Right forelimb (tissue), 1 donor: Measurements from ENCODE around the gene CD248.
A peak's percentile ranks its signal among the peaks of the same experiment; 100 is the strongest.
"Not testable (repeated sequence)": the region's sequence is repeated elsewhere in the genome, so short reads cannot be mapped to it uniquely, and the experiment has no call there.

Experiments used
- DNase-seq: peaks from one replicate; pipeline ENCODE4 v3.0.0-alpha.2; 2018

CD248 gene

DNA sequence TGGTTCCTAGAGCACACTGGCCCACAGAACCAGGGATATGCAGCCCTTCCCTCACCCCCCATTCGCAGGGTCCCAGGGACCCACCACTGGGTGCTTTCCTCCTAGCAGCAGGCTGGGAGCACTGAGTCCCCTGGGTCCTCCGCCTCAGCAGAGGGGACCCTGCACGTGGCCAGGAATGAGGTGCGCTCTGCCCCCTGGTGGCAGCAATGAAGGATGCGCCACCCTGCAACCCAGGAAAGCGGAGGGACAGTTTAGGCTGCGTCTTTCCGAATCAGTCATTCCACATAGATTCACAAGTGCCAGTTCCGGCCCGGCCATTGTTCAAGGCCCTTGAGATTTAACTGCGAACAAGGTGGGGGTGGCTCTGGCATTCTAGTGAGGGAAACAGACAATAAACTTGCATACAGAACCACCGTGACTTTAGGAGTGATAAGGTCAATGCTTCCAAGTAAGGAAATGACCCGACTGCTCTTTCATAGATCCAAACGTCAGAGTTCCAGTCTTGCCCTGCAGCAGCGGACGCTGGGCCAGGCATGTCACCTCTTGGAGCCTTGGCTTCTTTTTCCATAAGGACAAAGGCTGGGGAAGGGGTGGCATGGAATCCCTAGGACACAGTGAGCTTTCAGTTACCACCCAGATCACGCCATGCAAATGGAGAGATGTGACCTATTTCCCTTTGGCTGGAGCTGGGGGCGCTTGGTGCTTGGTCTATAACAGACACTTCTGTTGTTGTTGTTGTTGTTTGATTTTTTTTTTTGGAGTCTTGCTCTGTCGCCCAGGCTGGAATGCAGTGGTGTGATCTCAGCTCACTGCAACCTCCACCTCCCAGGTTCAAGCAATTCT lies 11.7 kb upstream of the CD248 start:
- DNase-seq = peak; percentile 84

DNA sequence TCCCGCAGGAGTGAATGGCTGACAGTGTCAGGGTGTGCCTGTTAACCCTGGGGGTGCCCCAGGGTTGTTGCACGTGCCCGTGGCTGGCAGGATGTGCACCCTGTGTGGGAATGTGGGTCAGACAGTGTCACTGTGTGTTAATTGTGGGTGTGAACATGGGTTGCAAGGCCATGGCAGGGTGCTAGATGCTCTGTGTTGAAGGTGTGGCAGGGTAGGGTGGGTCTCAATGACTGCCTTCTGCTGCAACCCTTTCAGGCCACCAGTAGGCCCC lies 11.1 kb upstream of the CD248 start:
- DNase-seq = no peak

- no peak for DNase-seq
These were observed 10.6 kb upstream of the CD248 start for GRCh38 chr11:66327171-66328030.

DNA sequence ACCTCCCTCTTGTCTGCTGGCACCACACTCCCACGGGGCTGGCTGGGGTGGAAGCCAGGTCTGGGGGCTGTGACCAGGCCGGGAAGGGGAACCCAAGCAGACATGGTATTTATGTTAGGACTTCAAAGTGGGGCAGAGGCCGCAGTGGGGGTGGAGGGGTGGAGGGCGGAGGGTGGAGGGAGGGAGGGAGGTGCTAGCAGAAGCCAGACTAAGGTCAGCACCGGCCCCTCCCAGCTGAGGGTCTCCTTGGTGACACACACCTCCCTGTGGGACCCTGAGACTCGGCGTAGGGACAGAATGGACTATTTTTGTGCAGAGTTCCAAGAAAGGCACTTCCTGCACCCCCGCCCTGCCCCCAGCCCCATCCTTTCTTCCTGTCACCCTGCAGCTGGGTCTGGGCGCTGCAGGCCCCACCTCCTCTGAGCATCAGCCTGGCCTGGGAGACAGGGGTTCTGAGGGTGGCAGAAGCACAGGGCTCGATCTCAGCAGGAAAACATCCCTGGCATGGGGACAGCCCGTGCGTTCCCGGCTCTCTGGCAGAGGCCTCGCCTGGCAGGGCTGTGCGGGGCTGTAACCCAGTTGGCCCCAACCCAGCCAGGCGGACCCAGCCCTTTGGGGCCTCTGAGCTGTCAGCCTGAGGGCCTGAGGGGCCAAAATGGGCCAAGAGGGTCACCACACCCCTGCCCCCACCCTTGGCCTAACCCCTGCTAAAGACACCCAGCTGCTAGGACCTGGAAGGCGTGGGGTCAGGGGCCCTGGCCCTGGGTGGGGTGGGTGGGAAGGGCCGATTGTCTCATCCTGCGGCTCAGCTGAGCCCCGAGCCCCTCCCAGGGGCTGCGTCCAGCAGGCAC lies 9.6 kb upstream of the CD248 start:
- no peak for DNase-seq

GRCh38 chr11:66325263-66325671 lies 8.4 kb upstream of the CD248 start:
- no peak for DNase-seq

DNA sequence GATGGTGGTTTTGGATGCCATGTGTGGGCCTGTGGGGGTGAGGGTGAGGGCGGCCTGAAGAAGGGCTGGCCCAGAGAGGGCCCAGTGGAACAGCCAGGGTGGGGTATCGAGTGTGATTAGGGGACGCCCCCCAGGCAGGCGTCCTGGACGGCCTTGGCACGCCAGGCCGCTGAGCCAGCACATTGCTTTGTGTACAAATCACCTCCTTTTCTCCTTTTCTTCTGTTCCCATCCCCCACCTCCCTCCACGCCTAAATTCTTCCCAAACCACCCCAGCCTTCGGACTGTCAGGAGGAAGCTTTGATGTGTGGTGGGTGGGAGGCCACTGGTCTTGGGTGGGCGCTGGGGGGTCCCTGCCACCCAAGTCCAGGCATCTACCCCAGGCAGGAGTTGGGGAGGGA lies 7.8 kb upstream of the CD248 start:
- DNase-seq = no peak

GRCh38 chr11:66323684-66324083 lies 6.8 kb upstream of the CD248 start:
- DNase-seq = no peak

GRCh38 chr11:66322732-66323427 lies 6.0 kb upstream of the CD248 start:
- DNase-seq = no peak

GRCh38 chr11:66321606-66322005 lies 4.8 kb upstream of the CD248 start:
- no peak for DNase-seq

GRCh38 chr11:66320748-66321147 lies 3.9 kb upstream of the CD248 start:
- not testable (repeated sequence) for DNase-seq

DNA sequence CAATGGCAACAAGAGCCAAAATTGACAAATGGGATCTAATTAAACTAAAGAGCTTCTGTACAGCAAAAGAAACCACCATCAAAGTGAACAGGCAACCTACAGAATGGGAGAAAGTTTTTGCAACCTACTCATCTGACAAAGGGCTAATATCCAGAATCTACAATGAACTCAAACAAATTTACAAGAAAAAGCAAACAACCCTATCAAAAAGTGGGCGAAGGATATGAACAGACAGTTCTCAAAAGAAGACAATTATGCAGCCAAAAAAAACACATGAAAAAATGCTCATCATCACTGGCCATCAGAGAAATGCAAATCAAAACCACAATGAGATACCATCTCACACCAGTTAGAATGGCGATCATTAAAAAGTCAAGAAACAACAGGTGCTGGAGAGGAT lies 3.4 kb upstream of the CD248 start:
- DNase-seq = not testable (repeated sequence)

DNA sequence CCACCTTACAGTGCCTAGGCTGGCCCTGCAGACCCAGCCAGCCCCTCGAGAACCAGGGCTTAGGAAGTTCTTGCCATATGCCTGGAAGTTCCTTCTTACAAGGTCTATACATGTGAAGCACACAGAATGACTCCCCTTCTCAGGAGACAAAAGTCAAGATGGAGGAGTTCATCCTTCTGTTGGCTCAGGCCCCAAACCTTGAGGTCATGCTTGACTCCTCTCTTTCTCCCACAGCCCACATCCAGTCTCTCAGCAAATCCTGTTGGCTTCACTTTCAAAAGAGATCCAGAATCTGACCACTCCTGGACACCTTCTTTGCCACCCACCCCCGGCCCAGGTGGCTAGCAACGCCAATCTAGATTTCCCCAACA lies 1.7 kb upstream of the CD248 start:
- DNase-seq = no peak

- peak; percentile 62 for DNase-seq
These were observed 1.1 kb upstream of the CD248 start for GRCh38 chr11:66317723-66318599.

DNA sequence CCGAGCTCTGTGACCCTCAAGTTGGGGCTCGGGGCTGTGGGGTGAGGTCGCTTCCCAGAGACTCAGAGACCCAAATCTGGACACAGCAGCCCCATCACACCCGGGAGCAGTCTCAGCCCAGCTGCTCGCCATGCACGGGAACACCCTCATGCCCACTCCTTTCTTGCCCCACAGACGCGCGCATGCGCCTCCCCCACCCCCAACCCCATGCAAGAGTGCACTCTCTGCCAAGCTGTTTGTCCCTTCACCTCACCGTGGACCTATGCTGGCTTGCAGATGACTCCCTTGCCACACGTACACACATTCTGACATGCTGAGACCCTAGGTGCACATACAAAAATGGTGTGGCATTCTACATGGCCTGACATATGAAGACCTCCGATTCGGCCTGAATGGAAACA lies 478 bp upstream of the CD248 start:
- peak; percentile 77 for DNase-seq

GRCh38 chr11:66315921-66316811 lies 678 bp downstream of the CD248 start:
- DNase-seq = no peak

DNA sequence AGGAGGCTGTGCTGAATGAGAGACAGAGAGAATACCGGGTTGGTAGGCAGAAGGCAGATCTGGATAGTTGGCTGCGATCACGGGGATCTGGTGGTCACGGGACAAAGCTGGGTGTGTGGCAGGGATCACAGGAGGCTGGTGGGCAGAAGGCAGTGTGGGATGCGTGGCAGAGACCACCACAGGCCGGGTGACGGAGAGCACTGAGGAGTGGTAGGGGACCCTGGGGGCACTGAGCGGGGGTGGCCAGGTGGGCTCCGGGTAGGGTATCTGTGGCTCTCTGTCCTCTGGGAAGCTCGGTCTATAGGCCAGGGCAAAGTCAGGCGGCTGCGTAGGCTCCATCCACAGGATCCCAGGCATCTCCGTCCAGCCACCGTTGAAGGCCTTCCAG lies 1.4 kb downstream of the CD248 start:
- DNase-seq = no peak

- no peak for DNase-seq
These were observed 2.0 kb downstream of the CD248 start for GRCh38 chr11:66314561-66315497.

DNA sequence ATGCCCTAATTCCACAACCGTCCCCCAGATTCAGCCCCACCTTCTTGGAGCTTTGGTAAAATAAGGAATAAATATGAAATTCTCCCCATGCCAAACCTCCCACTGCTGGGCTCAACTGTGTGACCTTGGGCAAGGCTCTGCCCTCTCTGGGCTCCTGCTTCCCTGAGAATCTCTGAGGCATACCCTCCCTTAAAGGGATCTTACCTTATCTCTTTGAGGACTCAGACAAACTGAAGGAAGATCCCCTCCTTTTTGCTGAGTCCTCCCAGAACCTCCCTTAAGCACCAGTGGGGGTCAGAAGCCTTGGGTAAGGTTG lies 2.7 kb downstream of the CD248 start:
- DNase-seq = no peak

DNA sequence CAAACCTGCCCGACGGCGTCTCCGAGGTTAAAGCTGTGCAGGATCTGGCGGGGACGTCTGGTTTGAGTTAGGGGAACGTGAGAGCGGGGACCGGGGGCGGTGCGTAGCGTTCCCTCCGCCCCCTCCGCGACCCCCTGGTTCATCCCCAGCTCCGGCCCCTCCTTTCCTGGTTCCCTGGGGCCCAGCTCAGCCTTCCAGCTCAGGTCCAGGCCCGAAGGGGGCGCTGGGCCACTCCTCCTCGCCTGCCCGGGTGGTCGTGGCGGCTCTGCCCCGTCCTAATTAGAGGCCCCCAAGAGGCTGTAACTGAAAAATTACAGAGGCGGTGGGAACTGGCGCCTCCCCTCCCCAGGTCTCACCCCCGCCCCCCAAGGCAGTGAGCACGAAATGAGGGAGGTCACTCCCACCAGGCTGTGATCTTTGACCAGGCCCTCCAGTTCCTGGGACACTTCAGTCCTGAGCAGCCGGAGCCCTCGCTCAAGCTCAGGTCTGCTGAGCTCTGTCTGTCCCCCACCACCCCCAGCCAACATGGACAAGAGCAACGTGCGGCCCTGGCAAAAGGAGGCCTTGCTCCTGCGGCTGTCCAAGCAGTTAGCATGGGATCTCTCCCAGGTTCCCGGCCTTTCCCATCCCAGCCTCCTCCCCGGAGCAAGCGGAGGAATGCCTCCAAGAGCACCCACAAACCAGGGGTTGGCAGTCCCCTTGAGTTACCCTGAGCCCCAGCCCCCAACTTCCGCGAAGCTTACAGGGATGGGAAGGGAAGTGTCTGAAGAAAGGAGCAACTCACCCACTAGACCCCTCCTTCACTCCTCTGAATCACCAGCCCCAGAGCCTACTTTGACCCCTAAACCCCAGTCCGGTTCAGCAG lies 3.3 kb downstream of the CD248 start:
- DNase-seq = peak; percentile 90
